H1 (cell line): ENCODE results near the gene CCDC110. TPM values are rescaled to one million over a fixed set of nuclear protein-coding genes. Genes with fewer than 3 reads are reported as not detected.

Experiments used
- ASH2L ChIP-seq: fragments of 200-600, 300-600 bp; sonication (generic); IDR thresholded peaks from one replicate; pipeline ENCODE4 v1.7.1; 2017; ENCODE audit warnings: low read length
- BRCA1 ChIP-seq: IDR thresholded peaks from 2 replicates; pipeline ENCODE4 v1.6.1; 2012; ENCODE audit warnings: low read depth, low read length, improper control_type of control experiment
- CHD2 ChIP-seq: IDR thresholded peaks from 2 replicates; pipeline ENCODE4 v1.6.1; 2012; ENCODE audit warnings: low read length, improper control_type of control experiment
- EZH2 ChIP-seq: fragments of 200-600 bp; sonication (generic); IDR thresholded peaks from 2 replicates; pipeline ENCODE4 v1.7.1; 2012; ENCODE audit warnings: low read depth, mild to moderate bottlenecking, moderate library complexity, low read length, inconsistent platforms; ENCODE audit not compliant: severe bottlenecking
- GTF2F1 ChIP-seq: IDR thresholded peaks from 2 replicates; pipeline ENCODE4 v1.6.1; 2012; ENCODE audit warnings: low read depth, low read length, improper control_type of control experiment, borderline replicate concordance
- POLR2AphosphoS5 ChIP-seq: IDR thresholded peaks from 2 replicates; pipeline ENCODE4 v1.6.1; 2011; ENCODE audit warnings: low read depth, low read length
- SP2 ChIP-seq: IDR thresholded peaks from 2 replicates; pipeline ENCODE4 v1.6.1; 2012; ENCODE audit warnings: mild to moderate bottlenecking, low read length, inconsistent platforms
- polyA plus RNA-seq, 7 experiments: library from polyadenylated mRNA; depleted of rRNA in 3 of 7; stranded (reverse) in 5 of 7; unstranded in 2 of 7; fragments of >200 nt in 5 of 7; fragments of 200-250 nt in 2 of 7; gene quantifications; 1 replicate in 5 of 7; 2 replicates in 1 of 7; 4 replicates in 1 of 7; pipeline versions ENCODE4 v1.2.1 to v1.2.3, GENCODE V29; 2011 to 2013; ENCODE audit warnings: missing spikeins in 2 of 7, mixed read lengths in 2 of 7
- total RNA-seq: library from RNA; stranded (reverse); fragmentation: NEBNext Ultra II Directional; extraction: Animal tissue kit (Norgen Biotek cat#: 25700); gene quantifications from 2 replicates; pipeline ENCODE4 v1.2.1, GENCODE V29; 2021
- TF ChIP-seq, protein P1 (sequence below): fragments of 300-600 bp; sonication (generic); IDR thresholded peaks from 2 replicates; pipeline ENCODE4 v1.7.1; 2012; ENCODE audit warnings: low read length, moderate library complexity, mild to moderate bottlenecking, inconsistent platforms; ENCODE audit not compliant: insufficient replicate concordance
- TF ChIP-seq, protein P2 (sequence below): IDR thresholded peaks from 2 replicates; pipeline ENCODE4 v1.6.1; 2012; ENCODE audit warnings: low read length, inconsistent platforms

Gene CCDC110
- total and polyA plus RNA-seq, 2 of the 8 experiments (the other 6 are each of a cell fraction or from before 2014, with no cell fraction given), result 0.33 to 3.1 TPM

DNA sequence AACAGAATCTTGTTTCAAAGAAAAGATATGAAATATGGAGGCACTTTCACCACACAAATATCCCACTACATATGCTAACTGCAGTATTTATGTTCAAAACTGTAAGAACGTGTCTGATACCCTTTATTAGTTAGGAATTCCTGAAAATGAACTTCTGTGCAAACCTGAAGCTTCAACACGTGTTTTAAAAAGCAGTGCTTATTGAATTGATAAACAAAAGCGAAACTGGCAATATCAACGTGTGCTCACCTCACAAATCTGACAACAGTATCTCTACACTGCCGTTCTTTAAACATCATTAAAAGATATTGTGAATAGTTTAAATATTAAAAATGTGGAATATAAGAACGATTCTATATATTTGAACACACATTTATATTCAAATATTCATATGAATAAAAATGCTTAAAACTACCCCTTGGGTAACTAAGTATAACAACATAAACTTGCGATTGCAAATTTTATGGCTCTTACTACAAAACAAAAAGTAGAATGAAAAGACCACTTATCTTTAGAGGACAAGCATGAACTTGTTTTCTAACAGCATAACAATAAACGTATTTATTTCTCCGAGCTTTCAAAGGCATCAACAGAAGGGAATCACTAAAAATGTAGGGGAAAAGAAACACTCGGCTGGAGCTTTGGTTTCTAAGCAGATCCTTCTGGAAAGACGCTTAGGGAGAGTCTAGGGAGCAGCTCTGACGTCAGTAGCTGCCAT, 76.1 kb downstream of the CCDC110 start, which contains the start of gene LRP2BP (continued):
- TF ChIP-seq, protein P1, sequence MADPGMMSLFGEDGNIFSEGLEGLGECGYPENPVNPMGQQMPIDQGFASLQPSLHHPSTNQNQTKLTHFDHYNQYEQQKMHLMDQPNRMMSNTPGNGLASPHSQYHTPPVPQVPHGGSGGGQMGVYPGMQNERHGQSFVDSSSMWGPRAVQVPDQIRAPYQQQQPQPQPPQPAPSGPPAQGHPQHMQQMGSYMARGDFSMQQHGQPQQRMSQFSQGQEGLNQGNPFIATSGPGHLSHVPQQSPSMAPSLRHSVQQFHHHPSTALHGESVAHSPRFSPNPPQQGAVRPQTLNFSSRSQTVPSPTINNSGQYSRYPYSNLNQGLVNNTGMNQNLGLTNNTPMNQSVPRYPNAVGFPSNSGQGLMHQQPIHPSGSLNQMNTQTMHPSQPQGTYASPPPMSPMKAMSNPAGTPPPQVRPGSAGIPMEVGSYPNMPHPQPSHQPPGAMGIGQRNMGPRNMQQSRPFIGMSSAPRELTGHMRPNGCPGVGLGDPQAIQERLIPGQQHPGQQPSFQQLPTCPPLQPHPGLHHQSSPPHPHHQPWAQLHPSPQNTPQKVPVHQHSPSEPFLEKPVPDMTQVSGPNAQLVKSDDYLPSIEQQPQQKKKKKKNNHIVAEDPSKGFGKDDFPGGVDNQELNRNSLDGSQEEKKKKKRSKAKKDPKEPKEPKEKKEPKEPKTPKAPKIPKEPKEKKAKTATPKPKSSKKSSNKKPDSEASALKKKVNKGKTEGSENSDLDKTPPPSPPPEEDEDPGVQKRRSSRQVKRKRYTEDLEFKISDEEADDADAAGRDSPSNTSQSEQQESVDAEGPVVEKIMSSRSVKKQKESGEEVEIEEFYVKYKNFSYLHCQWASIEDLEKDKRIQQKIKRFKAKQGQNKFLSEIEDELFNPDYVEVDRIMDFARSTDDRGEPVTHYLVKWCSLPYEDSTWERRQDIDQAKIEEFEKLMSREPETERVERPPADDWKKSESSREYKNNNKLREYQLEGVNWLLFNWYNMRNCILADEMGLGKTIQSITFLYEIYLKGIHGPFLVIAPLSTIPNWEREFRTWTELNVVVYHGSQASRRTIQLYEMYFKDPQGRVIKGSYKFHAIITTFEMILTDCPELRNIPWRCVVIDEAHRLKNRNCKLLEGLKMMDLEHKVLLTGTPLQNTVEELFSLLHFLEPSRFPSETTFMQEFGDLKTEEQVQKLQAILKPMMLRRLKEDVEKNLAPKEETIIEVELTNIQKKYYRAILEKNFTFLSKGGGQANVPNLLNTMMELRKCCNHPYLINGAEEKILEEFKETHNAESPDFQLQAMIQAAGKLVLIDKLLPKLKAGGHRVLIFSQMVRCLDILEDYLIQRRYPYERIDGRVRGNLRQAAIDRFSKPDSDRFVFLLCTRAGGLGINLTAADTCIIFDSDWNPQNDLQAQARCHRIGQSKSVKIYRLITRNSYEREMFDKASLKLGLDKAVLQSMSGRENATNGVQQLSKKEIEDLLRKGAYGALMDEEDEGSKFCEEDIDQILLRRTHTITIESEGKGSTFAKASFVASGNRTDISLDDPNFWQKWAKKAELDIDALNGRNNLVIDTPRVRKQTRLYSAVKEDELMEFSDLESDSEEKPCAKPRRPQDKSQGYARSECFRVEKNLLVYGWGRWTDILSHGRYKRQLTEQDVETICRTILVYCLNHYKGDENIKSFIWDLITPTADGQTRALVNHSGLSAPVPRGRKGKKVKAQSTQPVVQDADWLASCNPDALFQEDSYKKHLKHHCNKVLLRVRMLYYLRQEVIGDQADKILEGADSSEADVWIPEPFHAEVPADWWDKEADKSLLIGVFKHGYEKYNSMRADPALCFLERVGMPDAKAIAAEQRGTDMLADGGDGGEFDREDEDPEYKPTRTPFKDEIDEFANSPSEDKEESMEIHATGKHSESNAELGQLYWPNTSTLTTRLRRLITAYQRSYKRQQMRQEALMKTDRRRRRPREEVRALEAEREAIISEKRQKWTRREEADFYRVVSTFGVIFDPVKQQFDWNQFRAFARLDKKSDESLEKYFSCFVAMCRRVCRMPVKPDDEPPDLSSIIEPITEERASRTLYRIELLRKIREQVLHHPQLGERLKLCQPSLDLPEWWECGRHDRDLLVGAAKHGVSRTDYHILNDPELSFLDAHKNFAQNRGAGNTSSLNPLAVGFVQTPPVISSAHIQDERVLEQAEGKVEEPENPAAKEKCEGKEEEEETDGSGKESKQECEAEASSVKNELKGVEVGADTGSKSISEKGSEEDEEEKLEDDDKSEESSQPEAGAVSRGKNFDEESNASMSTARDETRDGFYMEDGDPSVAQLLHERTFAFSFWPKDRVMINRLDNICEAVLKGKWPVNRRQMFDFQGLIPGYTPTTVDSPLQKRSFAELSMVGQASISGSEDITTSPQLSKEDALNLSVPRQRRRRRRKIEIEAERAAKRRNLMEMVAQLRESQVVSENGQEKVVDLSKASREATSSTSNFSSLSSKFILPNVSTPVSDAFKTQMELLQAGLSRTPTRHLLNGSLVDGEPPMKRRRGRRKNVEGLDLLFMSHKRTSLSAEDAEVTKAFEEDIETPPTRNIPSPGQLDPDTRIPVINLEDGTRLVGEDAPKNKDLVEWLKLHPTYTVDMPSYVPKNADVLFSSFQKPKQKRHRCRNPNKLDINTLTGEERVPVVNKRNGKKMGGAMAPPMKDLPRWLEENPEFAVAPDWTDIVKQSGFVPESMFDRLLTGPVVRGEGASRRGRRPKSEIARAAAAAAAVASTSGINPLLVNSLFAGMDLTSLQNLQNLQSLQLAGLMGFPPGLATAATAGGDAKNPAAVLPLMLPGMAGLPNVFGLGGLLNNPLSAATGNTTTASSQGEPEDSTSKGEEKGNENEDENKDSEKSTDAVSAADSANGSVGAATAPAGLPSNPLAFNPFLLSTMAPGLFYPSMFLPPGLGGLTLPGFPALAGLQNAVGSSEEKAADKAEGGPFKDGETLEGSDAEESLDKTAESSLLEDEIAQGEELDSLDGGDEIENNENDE, result no peak
- no peak for TF ChIP-seq POLR2AphosphoS5
- no peak for TF ChIP-seq CHD2
- TF ChIP-seq GTF2F1, result no peak
- TF ChIP-seq, protein P2, sequence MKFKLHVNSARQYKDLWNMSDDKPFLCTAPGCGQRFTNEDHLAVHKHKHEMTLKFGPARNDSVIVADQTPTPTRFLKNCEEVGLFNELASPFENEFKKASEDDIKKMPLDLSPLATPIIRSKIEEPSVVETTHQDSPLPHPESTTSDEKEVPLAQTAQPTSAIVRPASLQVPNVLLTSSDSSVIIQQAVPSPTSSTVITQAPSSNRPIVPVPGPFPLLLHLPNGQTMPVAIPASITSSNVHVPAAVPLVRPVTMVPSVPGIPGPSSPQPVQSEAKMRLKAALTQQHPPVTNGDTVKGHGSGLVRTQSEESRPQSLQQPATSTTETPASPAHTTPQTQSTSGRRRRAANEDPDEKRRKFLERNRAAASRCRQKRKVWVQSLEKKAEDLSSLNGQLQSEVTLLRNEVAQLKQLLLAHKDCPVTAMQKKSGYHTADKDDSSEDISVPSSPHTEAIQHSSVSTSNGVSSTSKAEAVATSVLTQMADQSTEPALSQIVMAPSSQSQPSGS, result no peak
- TF ChIP-seq EZH2, result no peak
- TF ChIP-seq BRCA1, result no peak
- no peak for TF ChIP-seq ASH2L
- no peak for TF ChIP-seq SP2
